SK-N-MC (cell line): Measurements from ENCODE around the gene TBC1D10B.

Experiments used
- DNase-seq: peaks from one replicate; pipeline ENCODE4 v3.0.0-alpha.2; 2011; ENCODE audit warnings: low read depth, low spot score
- H3K27ac ChIP-seq: fragments of 200-600 bp; sonication (generic); 2 replicates; pipeline ENCODE4 v1.5.1; 2016; ENCODE audit warnings: mixed run types
- H3K36me3 ChIP-seq: fragments of 200-600 bp; sonication (generic); 2 replicates; pipeline ENCODE4 v1.6.1; 2017; ENCODE audit warnings: antibody characterized with exemption, low read length, mixed read lengths; ENCODE audit not compliant: insufficient read depth
- H3K4me3 ChIP-seq: fragments of 200-600 bp; sonication (generic); 2 replicates; pipeline ENCODE4 v1.5.1; 2016
- H3K9ac ChIP-seq: fragments of 200-600 bp; sonication (generic); 2 replicates; pipeline ENCODE4 v1.8.0; 2017; ENCODE audit warnings: mixed run types, mixed read lengths; ENCODE audit not compliant: insufficient read length
- H3K9me3 ChIP-seq: fragments of 200-600 bp; sonication (generic); 2 replicates; pipeline ENCODE4 v1.6.1; 2017; ENCODE audit warnings: low read depth, mild to moderate bottlenecking, antibody characterized with exemption, low read length, moderate library complexity, mixed read lengths
- EZH2 ChIP-seq: fragments of 200-600 bp; sonication (generic); IDR thresholded peaks from one replicate; pipeline ENCODE4 v1.6.1; 2017; ENCODE audit warnings: antibody characterized with exemption
- FOXP2 ChIP-seq: optimal IDR thresholded peaks from 2 replicates; pipeline ENCODE3; 2011; ENCODE audit warnings: mild to moderate bottlenecking, moderate library complexity; ENCODE audit not compliant: insufficient read depth; ENCODE audit errors: extremely low read length, control extremely low read depth
- POLR2AphosphoS5 ChIP-seq: IDR thresholded peaks from 2 replicates; pipeline ENCODE4 v1.6.1; 2012; ENCODE audit warnings: mild to moderate bottlenecking, low read depth, low read length, borderline replicate concordance

The TBC1D10B gene

GRCh38 chr16:30383521-30383920 lies 13.2 kb upstream of the TBC1D10B start:
- Histone ChIP-seq H3K9me3 (no peaks in the 10 kb centered on the region), H3K9ac (no peak overlapping the region), H3K36me3 (no peaks in the 10 kb centered on the region), H3K4me3 (no peak overlapping the region), H3K27ac (no peak overlapping the region)
- TF ChIP-seq POLR2AphosphoS5 (no peak), EZH2 (no peak), FOXP2 (no peak)
- DNase-seq, result no peak

GRCh38 chr16:30382111-30382881 lies 12.0 kb upstream of the TBC1D10B start, which contains the start of gene SEPTIN1:
Gene SEPTIN1 (minus strand): TSS chr16:30382561. CDS start chr16:30382542, 19 bp downstream.
- TF ChIP-seq POLR2AphosphoS5 (no peak), EZH2 (no peak), FOXP2 (no peak)
- Histone ChIP-seq H3K9ac (no peak within 1 kb of the TSS), H3K27ac (no peak within 1 kb of the TSS), H3K36me3 (no peaks in the 10 kb centered on the region), H3K4me3 (no peak within 1 kb of the TSS), H3K9me3 (no peaks in the 10 kb centered on the region)
- no peak for DNase-seq

- no peak for DNase-seq
- H3K9ac ChIP-seq, result no peak overlapping the region
- no peaks in the 10 kb centered on the region for H3K36me3 ChIP-seq
- no peak overlapping the region for H3K27ac ChIP-seq
- TF ChIP-seq POLR2AphosphoS5 (no peak), EZH2 (no peak), FOXP2 (no peak)
- no peaks in the 10 kb centered on the region for H3K9me3 ChIP-seq
- no peak overlapping the region for H3K4me3 ChIP-seq
Observed at GRCh38 chr16:30381291-30382041, 11.2 kb upstream of the TBC1D10B start.

GRCh38 chr16:30380803-30381208 lies 10.5 kb upstream of the TBC1D10B start:
- Histone ChIP-seq H3K4me3 (no peak overlapping the region), H3K36me3 (no peaks in the 10 kb centered on the region), H3K27ac (no peak overlapping the region), H3K9me3 (no peaks in the 10 kb centered on the region), H3K9ac (no peak overlapping the region)
- DNase-seq, result no peak
- TF ChIP-seq POLR2AphosphoS5 (no peak), FOXP2 (no peak), EZH2 (no peak)

GRCh38 chr16:30380072-30380802 lies 9.9 kb upstream of the TBC1D10B start:
- no peak overlapping the region for H3K27ac ChIP-seq
- TF ChIP-seq POLR2AphosphoS5 (no peak), FOXP2 (no peak), EZH2 (no peak)
- H3K9ac ChIP-seq, result no peak overlapping the region
- no peaks in the 10 kb centered on the region for H3K9me3 ChIP-seq
- H3K36me3 ChIP-seq, result no peaks in the 10 kb centered on the region
- no peak for DNase-seq
- H3K4me3 ChIP-seq, result no peak overlapping the region

- no peak overlapping the region for H3K9ac ChIP-seq
- no peak for DNase-seq
- no peak for TF ChIP-seq FOXP2
- TF ChIP-seq POLR2AphosphoS5, result no peak
- TF ChIP-seq EZH2, result no peak
- H3K4me3 ChIP-seq, result peak overlapping the region; percentile 96
- H3K36me3 ChIP-seq, result no peaks in the 10 kb centered on the region
- no peak overlapping the region for H3K27ac ChIP-seq
- no peaks in the 10 kb centered on the region for H3K9me3 ChIP-seq
Observed at GRCh38 chr16:30379158-30379783, 9.0 kb upstream of the TBC1D10B start.

GRCh38 chr16:30378236-30379157 lies 8.2 kb upstream of the TBC1D10B start:
- Histone ChIP-seq H3K4me3 (peak overlapping the region; percentile 96), H3K36me3 (no peaks in the 10 kb centered on the region), H3K9ac (peak overlapping the region; percentile 92), H3K27ac (peak overlapping the region; percentile 97), H3K9me3 (no peaks in the 10 kb centered on the region)
- peak; percentile 67 for DNase-seq
- TF ChIP-seq FOXP2, result no peak
- no peak for TF ChIP-seq EZH2
- TF ChIP-seq POLR2AphosphoS5, result peak; percentile 89
